Measurements from ENCODE around the gene CARNS1. TPM values are rescaled to one million over a fixed set of nuclear protein-coding genes. Genes with fewer than 3 reads are reported as not detected.

The CARNS1 gene
- total RNA-seq, 8 experiments from 2014 or later, result 0.16 to 2.1 (median 0.67) TPM

GRCh38 chr11:67468759-67469507, 53.5 kb downstream of the CARNS1 start, which contains the start of gene TMEM134:
Gene TMEM134 (minus strand): TSS chr11:67469251. CDS start chr11:67469192, 59 bp downstream.
- Histone ChIP-seq H3K4me1 (replicated peaks in 1 of 2) (peaks cover 16 to 19% of the 10 kb centered on the region in 2 donors), H3K27ac (peak within 1 kb of the TSS; percentile 86 to 88), H3K4me3 (peak within 1 kb of the TSS; percentile 65 to 82 (median 77))
- in situ Hi-C loops (cut with MboI; ENCODE audit: low pct_unique_long_range_greater_than_20kb in 2 of 9, low sequenced_read_pairs in 9 of 9, unreplicated experiment in 9 of 9), result no loop called here
- ATAC-seq (replicated peaks in 6 of 8), result peak; percentile 79 to 93 (median 86)
- WGBS, 10 experiments, result no CpG with 5 or more reads among the region's 76 CpGs

DNA sequence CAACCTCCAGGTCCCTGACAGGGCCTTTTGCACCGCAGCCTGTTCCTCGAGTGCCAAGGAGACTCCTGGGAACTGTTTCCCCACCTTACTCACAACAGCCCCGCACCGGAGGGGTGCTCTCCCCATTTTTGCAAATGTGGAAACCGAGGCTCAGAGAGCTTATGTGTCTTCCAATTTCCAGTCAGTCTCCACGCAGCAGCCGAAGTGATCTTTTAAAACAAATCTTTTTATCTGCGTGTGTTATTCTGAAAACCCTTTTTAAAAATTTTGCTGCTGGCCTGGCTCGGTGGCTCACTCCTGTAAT, 54.0 kb downstream of the CARNS1 start:
- no peak for ATAC-seq (replicated peaks in 6 of 8)
- H3K4me3 ChIP-seq, result peak overlapping the region; percentile 65 to 82 (median 77)
- H3K4me1 ChIP-seq (replicated peaks in 1 of 2), result peaks cover 11 to 14% of the 10 kb centered on the region in 2 donors
- in situ Hi-C loops (cut with MboI; ENCODE audit: low pct_unique_long_range_greater_than_20kb in 2 of 9, low sequenced_read_pairs in 9 of 9, unreplicated experiment in 9 of 9), result no loop called here
- peak overlapping the region; percentile 86 to 88 for H3K27ac ChIP-seq
- WGBS, 10 experiments, result 0 to 100% (median 22%) methylated on average over 1 to 9 of the region's 9 CpGs; no CpG with 5 or more reads in 3 of the 10 experiments

- in situ Hi-C loops (cut with MboI; ENCODE audit: low pct_unique_long_range_greater_than_20kb in 2 of 9, low sequenced_read_pairs in 9 of 9, unreplicated experiment in 9 of 9), result no loop called here
- 0 to 100% (median 78%) methylated on average over 1 to 6 of the region's 8 CpGs for WGBS, 10 experiments
- Histone ChIP-seq H3K4me1 (replicated peaks in 1 of 2) (peaks cover 11 to 12% of the 10 kb centered on the region in 2 donors), H3K27ac (no peak overlapping the region), H3K4me3 (no peak overlapping the region)
- no peak for ATAC-seq (replicated peaks in 6 of 8)
Measured at GRCh38 chr11:67470337-67471002, 55.0 kb downstream of the CARNS1 start.

DNA sequence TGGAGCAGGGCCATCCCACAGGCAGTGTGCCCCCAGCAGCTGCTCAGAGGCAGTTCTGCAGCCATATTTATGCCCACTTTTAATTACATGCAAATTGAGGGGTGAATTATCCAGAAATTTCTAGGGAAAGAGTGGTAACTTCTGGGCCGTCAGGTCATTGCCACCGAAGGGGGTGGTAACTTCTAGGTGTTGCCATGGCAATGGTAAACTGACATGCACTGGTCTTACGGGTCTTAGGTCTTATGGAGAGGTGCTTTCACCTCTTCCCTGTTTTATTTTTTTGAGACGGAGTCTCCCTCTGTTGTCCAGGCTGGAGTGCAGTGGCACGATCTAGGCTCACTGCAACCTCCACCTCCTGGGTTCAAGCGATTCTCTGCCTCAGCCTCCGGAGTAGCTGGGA, 57.4 kb downstream of the CARNS1 start:
- H3K27ac ChIP-seq, result no peak overlapping the region
- in situ Hi-C loops (cut with MboI; ENCODE audit: low pct_unique_long_range_greater_than_20kb in 2 of 9, low sequenced_read_pairs in 9 of 9, unreplicated experiment in 9 of 9), result no loop called here
- no peak overlapping the region for H3K4me3 ChIP-seq
- H3K4me1 ChIP-seq (replicated peaks in 1 of 2), result peaks cover 7 to 10% of the 10 kb centered on the region in 2 donors
- no peak for ATAC-seq (replicated peaks in 6 of 8)
- 0 to 86% (median 49%) methylated on average over 1 to 2 of the region's 7 CpGs; no CpG with 5 or more reads in 4 of the 10 experiments for WGBS, 10 experiments

Other genes with a start within 250 kb of the CARNS1 start
- gene GRK2, start 149.2 kb upstream of the CARNS1 start, total RNA-seq, result 10 to 100 TPM; 13.8 to 40.5 (median 32.6) TPM
- gene ANKRD13D, start 126.4 kb upstream of the CARNS1 start, total RNA-seq, result 10 to 100 TPM; 14.5 to 43.1 (median 32.9) TPM
- gene SSH3, start 112.1 kb upstream of the CARNS1 start, total RNA-seq, result 10 to 100 TPM in 2 of 8 experiments, 1 to 10 TPM in 3, under 1 TPM in 3; 0.54 to 26.8 (median 1.5) TPM
- gene POLD4, start 62.1 kb upstream of the CARNS1 start, total RNA-seq, result 100 to 1,000 TPM in 1 of 8 experiments, 10 to 100 TPM in 5, 1 to 10 TPM in 2; 5.6 to 167 (median 24.4) TPM
- gene CLCF1, start 42.1 kb upstream of the CARNS1 start, total RNA-seq, result 1 to 10 TPM in 5 of 8 experiments, under 1 TPM in 3; 0.81 to 6.1 (median 1.7) TPM
- 10 to 100 TPM in 7 of 8 experiments, 1 to 10 TPM in 1; 4.0 to 25.5 (median 16.2) TPM for gene RAD9A, start 23.7 kb upstream of the CARNS1 start, total RNA-seq
- 100 to 1,000 TPM in 4 of 8 experiments, 10 to 100 TPM in 4; 60.9 to 162 (median 104) TPM for gene PPP1CA, start 13.8 kb upstream of the CARNS1 start, total RNA-seq
- 1 to 10 TPM in 1 of 8 experiments, under 1 TPM in 7; 0.15 to 2.2 (median 0.64) TPM for gene TBC1D10C, start 11.6 kb upstream of the CARNS1 start, total RNA-seq
- 10 to 100 TPM; 21.8 to 48.3 (median 30.6) TPM for gene RPS6KB2, start 12.8 kb downstream of the CARNS1 start, total RNA-seq
- gene PTPRCAP, start 22.0 kb downstream of the CARNS1 start, total RNA-seq, result under 1 TPM in 2 of 8 experiments, not detected in 6; 0.17 to 0.22 TPM
- gene CORO1B, start 27.8 kb downstream of the CARNS1 start, total RNA-seq, result 10 to 100 TPM; 23.3 to 93.7 (median 37.5) TPM
- under 1 TPM in 5 of 8 experiments, not detected in 3; 0.11 to 0.90 (median 0.31) TPM for gene GPR152, start 37.1 kb downstream of the CARNS1 start, total RNA-seq
- under 1 TPM in 7 of 8 experiments, not detected in 1; 0.16 to 0.62 (median 0.20) TPM for gene CABP4, start 39.7 kb downstream of the CARNS1 start, total RNA-seq
- gene TMEM134, start 53.6 kb downstream of the CARNS1 start, total RNA-seq, result 10 to 100 TPM in 7 of 8 experiments, 1 to 10 TPM in 1; 9.9 to 30.6 (median 17.2) TPM
- 10 to 100 TPM; 48.1 to 72.2 (median 59.5) TPM for gene AIP, start 67.3 kb downstream of the CARNS1 start, total RNA-seq
- 10 to 100 TPM; 21.4 to 64.4 (median 35.9) TPM for gene PITPNM1, start 89.7 kb downstream of the CARNS1 start, total RNA-seq
- 10 to 100 TPM; 13.8 to 39.3 (median 19.8) TPM for gene CDK2AP2, start 92.5 kb downstream of the CARNS1 start, total RNA-seq
- under 1 TPM in 1 of 8 experiments, not detected in 7; 0.71 TPM for gene CABP2, start 107.8 kb downstream of the CARNS1 start, total RNA-seq
- gene GSTP1, start 168.1 kb downstream of the CARNS1 start, total RNA-seq, result 1,000 to 10,000 TPM in 2 of 8 experiments, 100 to 1,000 TPM in 6; 462 to 1,848 (median 788) TPM
- gene NDUFV1, start 191.3 kb downstream of the CARNS1 start, total RNA-seq, result 100 to 1,000 TPM; 135 to 267 (median 157) TPM
- gene NUDT8, start 214.3 kb downstream of the CARNS1 start, total RNA-seq, result 10 to 100 TPM in 1 of 8 experiments, 1 to 10 TPM in 7; 3.3 to 13.3 (median 5.1) TPM
- gene TBX10, start 224.1 kb downstream of the CARNS1 start, total RNA-seq, result under 1 TPM in 5 of 8 experiments, not detected in 3; 0.22 to 0.71 (median 0.37) TPM
- not detected for gene ACY3, start 235.1 kb downstream of the CARNS1 start, total RNA-seq